Mesenchymal stem cell (in vitro differentiated cells and primary cell): ENCODE data around the gene KHDC1.
"Not testable (repeated sequence)": the region's sequence is repeated elsewhere in the genome, so short reads cannot be mapped to it uniquely, and the experiment has no call there.

Experiments
- DNase-seq: peaks from one replicate; pipeline ENCODE4 v3.0.0-alpha.2; 2013
- H2AFZ ChIP-seq: one replicate; pipeline ENCODE4 v1.6.1; 2013; ENCODE audit warnings: low read depth, mild to moderate bottlenecking, control low read depth, inconsistent platforms, low read length, moderate library complexity
- H2AK5ac ChIP-seq: 2 replicates; pipeline ENCODE4 v1.6.1; 2013; ENCODE audit warnings: low read length, moderate library complexity, mild to moderate bottlenecking, inconsistent platforms; ENCODE audit not compliant: severe bottlenecking
- H2BK120ac ChIP-seq: one replicate; pipeline ENCODE4 v1.6.1; 2013; ENCODE audit warnings: low read depth, mild to moderate bottlenecking, inconsistent platforms, low read length, moderate library complexity
- H2BK12ac ChIP-seq, 2 experiments: one replicate each; pipeline ENCODE4 v1.6.1; 2013; ENCODE audit warnings: inconsistent platforms in 2 of 2, low read length in 2 of 2, mild to moderate bottlenecking in 2 of 2, moderate library complexity in 2 of 2, control low read depth in 1 of 2
- H2BK15ac ChIP-seq: one replicate; pipeline ENCODE4 v1.6.1; 2013; ENCODE audit warnings: mild to moderate bottlenecking, low read depth, inconsistent platforms; ENCODE audit not compliant: poor library complexity, severe bottlenecking
- H2BK5ac ChIP-seq: 2 replicates; pipeline ENCODE4 v1.6.1; 2013; ENCODE audit warnings: low read depth, mild to moderate bottlenecking, low read length, control low read depth, inconsistent platforms; ENCODE audit not compliant: poor library complexity, severe bottlenecking
- H3K14ac ChIP-seq, 2 experiments: one replicate each; pipeline ENCODE4 v1.6.1; 2013; ENCODE audit warnings: inconsistent platforms in 2 of 2, low read length in 2 of 2, control low read depth in 1 of 2, mild to moderate bottlenecking in 1 of 2, moderate library complexity in 1 of 2
- H3K18ac ChIP-seq, 2 experiments: one replicate each; pipeline ENCODE4 v1.6.1; 2013; ENCODE audit warnings: inconsistent platforms in 2 of 2, low read length in 2 of 2, control low read depth in 1 of 2, low read depth in 1 of 2, mild to moderate bottlenecking in 1 of 2
- H3K23ac ChIP-seq, 2 experiments: one replicate each; pipeline ENCODE4 v1.6.1; 2013; ENCODE audit warnings: inconsistent platforms in 2 of 2, low read length in 2 of 2, mild to moderate bottlenecking in 2 of 2, moderate library complexity in 2 of 2, control low read depth in 1 of 2
- H3K27ac ChIP-seq: 2 replicates; pipeline ENCODE4 v1.5.1; 2013; ENCODE audit warnings: mild to moderate bottlenecking, moderate library complexity, low read length, control low read depth, inconsistent platforms; ENCODE audit not compliant: poor library complexity, severe bottlenecking
- H3K27me3 ChIP-seq, 2 experiments: 2 replicates each; pipeline versions ENCODE4 v1.6.1 to v1.7.0; 2013; ENCODE audit warnings: low read length in 2 of 2, mild to moderate bottlenecking in 2 of 2, moderate library complexity in 2 of 2, control low read depth in 1 of 2, inconsistent platforms in 1 of 2; ENCODE audit not compliant: control insufficient read depth in 1 of 2, insufficient read depth in 1 of 2
- H3K36me3 ChIP-seq, 2 experiments: 2 replicates each; pipeline versions ENCODE4 v1.6.1 to v1.7.0; 2013; ENCODE audit warnings: low read length in 2 of 2, control low read depth in 1 of 2, inconsistent platforms in 1 of 2, low read depth in 1 of 2, mild to moderate bottlenecking in 1 of 2; ENCODE audit not compliant: insufficient read depth in 2 of 2, control insufficient read depth in 1 of 2
- H3K4ac ChIP-seq, 2 experiments: one replicate each; pipeline ENCODE4 v1.6.1; 2013; ENCODE audit warnings: inconsistent platforms in 2 of 2, low read length in 2 of 2, mild to moderate bottlenecking in 2 of 2, moderate library complexity in 2 of 2, control low read depth in 1 of 2, low read depth in 1 of 2
- H3K4me1 ChIP-seq: 2 replicates; pipeline ENCODE4 v1.6.1; 2013; ENCODE audit warnings: low read depth, low read length, control low read depth; ENCODE audit not compliant: control insufficient read depth, insufficient read depth
- H3K4me2 ChIP-seq: 2 replicates; pipeline ENCODE4 v1.6.1; 2013; ENCODE audit warnings: low read length, mild to moderate bottlenecking, inconsistent platforms; ENCODE audit not compliant: poor library complexity, severe bottlenecking
- H3K4me3 ChIP-seq, 2 experiments: 2 replicates each; pipeline versions ENCODE4 v1.5.1 to v1.7.0; 2013; ENCODE audit warnings: low read length in 2 of 2, mild to moderate bottlenecking in 2 of 2, control low read depth in 1 of 2, low read depth in 1 of 2; ENCODE audit not compliant: insufficient read depth in 1 of 2
- H3K79me1 ChIP-seq: replicated peaks from 2 replicates; pipeline ENCODE4 v1.6.1; 2013; ENCODE audit warnings: mild to moderate bottlenecking, control low read depth, low read length, inconsistent platforms; ENCODE audit not compliant: poor library complexity, severe bottlenecking
- H3K9ac ChIP-seq: 2 replicates; pipeline ENCODE4 v1.7.0; 2013; ENCODE audit warnings: mild to moderate bottlenecking, low read length, moderate library complexity
- H3K9me3 ChIP-seq: 2 replicates; pipeline ENCODE4 v1.7.0; 2013; ENCODE audit warnings: mild to moderate bottlenecking, low read length; ENCODE audit not compliant: control insufficient read depth
- H4K8ac ChIP-seq: one replicate; pipeline ENCODE4 v1.6.1; 2013; ENCODE audit warnings: inconsistent platforms, mild to moderate bottlenecking, low read length, moderate library complexity
- H4K91ac ChIP-seq: one replicate; pipeline ENCODE4 v1.6.1; 2013; ENCODE audit warnings: mild to moderate bottlenecking, low read length, inconsistent platforms
- WGBS: methylation state at CpG from one replicate; pipeline ENCODE4 v1.1.7; 2013; ENCODE audit warnings: mixed read lengths; 5-methylcytosine and 5-hydroxymethylcytosine counted together

Gene KHDC1

DNA sequence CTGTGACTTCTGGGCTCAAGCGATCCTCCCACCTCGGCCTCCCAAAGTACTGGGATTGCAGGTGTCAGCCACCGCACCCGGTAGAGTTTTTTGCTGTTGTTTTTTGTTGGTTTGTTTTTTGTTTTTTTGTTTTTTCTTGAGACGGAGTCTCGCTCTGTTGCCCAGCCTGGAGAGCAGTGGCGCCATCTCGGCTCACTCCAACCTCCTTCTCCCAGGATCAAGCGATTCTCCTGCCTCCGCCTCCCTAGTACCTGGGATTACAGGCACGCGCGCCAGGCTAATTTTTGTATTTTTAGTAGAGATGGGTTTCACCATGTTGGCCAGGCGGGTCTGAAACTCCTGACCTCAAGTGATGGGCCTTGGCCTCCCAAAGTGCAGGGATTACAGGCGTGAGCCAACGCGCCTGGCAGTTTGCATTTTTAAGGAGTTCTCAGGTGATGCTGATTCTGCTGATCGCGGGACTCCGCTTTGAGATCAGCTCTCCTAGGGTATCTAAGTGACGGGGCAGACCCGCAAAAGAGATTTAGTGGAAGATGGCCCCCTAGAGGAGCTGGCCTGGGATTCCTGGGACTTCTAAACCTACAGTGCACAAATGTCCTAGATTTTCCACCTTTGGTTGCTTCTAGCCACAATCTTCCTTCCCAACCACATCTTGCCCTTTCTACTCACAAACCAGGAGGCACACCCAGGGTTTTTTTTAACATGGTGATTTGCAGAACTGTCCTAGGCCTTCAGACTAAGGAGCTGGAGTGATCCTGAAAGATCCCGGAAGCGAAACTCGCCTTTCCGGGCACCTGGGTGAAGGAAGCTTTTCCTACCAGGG lies 45.9 kb upstream of the KHDC1 start:
- Histone ChIP-seq H2BK120ac (peak overlapping the region; percentile 21), H2BK5ac (no peak overlapping the region)
- 65% methylated on average over 21 of the region's 26 CpGs for WGBS

DNA sequence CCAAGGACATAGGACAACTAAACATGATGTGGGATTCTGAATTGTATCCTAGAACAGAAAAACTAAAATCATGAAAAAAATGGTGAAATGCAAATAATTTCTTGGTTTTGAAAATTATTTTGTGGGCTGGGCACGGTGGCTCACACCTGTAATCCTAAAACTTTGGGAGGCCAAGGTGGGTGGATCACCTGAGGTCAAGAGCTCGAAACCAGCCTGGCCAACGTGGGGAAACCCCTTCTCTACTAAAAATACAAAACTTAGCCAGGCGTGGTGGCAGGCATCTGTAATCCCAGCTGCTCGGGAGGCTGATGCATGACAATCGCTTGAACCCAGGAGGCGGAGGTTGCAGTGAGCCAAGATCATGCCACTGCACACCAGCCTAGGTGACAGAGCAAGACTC lies 40.8 kb upstream of the KHDC1 start:
- not testable (repeated sequence) for H3K4me1 ChIP-seq, H4K91ac ChIP-seq, H2BK120ac ChIP-seq, H2AFZ ChIP-seq, H2AK5ac ChIP-seq, H2BK15ac ChIP-seq, DNase-seq, H3K9ac ChIP-seq, H3K27ac ChIP-seq, H3K27me3 ChIP-seq, H3K18ac ChIP-seq, H3K4ac ChIP-seq, H2BK12ac ChIP-seq, H4K8ac ChIP-seq, H3K14ac ChIP-seq, H2BK5ac ChIP-seq, H3K9me3 ChIP-seq, H3K4me3 ChIP-seq, H3K23ac ChIP-seq, H3K4me2 ChIP-seq
- 91% methylated on average over 7 of the region's 7 CpGs for WGBS
- peaks cover 27% of the 10 kb centered on the region for H3K79me1 ChIP-seq
- H3K36me3 ChIP-seq = peaks cover 0 to 12% of the 10 kb centered on the region in 2 experiments

More for the DNA sequence above, 45.9 kb upstream of the KHDC1 start:
- H2BK15ac ChIP-seq = no peak overlapping the region
- H4K8ac ChIP-seq = peak overlapping the region; percentile 66
- H3K27me3 ChIP-seq = no peaks in the 10 kb centered on the region
- H3K23ac ChIP-seq = peak overlapping the region in 1 of 2 experiments; percentile 31
- peak overlapping the region; percentile 73 to 96 for H3K4me3 ChIP-seq
- peak overlapping the region; percentile 94 for H3K9ac ChIP-seq
- H3K36me3 ChIP-seq = no peaks in the 10 kb centered on the region
- peak overlapping the region; percentile 81 for H3K4me2 ChIP-seq
- peak overlapping the region in 1 of 2 experiments; percentile 94 for H3K18ac ChIP-seq
- no peak overlapping the region for H3K27ac ChIP-seq
- peak overlapping the region; percentile 39 for H4K91ac ChIP-seq
- H2AK5ac ChIP-seq = no peak overlapping the region
- peaks cover 19% of the 10 kb centered on the region for H3K79me1 ChIP-seq
- no peaks in the 10 kb centered on the region for H3K9me3 ChIP-seq
- peak overlapping the region in 1 of 2 experiments; percentile 65 for H3K14ac ChIP-seq
- peak overlapping the region in 1 of 2 experiments; percentile 73 for H3K4ac ChIP-seq
- H3K4me1 ChIP-seq = peaks cover 15% of the 10 kb centered on the region
- peak; percentile 51 for DNase-seq
- peak overlapping the region; percentile 97 for H2AFZ ChIP-seq
- peak overlapping the region in 1 of 2 experiments; percentile 34 for H2BK12ac ChIP-seq

DNA sequence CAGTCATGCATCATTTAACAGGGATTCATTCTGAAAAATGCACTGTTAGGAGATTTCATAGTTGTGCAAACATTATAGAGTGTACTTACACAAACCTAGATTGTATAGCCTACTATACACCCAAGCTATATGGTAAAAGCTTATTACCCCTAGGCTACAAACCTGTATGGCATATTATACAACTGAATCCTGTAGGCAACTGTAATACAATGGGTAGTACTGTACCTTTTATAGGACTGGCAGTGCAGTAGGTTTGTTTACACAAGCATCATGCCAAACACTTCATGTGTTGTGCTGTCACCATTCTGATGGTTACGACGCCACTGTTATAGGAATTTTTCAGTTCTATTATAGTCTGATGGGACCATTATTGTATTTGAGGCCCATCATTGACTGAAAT lies 39.3 kb upstream of the KHDC1 start:
- no peak overlapping the region for H2BK5ac ChIP-seq
- H2AFZ ChIP-seq = no peak overlapping the region
- no peak overlapping the region for H3K14ac ChIP-seq
- peaks cover 22% of the 10 kb centered on the region for H3K79me1 ChIP-seq
- H2BK12ac ChIP-seq = no peak overlapping the region
- no peak overlapping the region for H3K27ac ChIP-seq
- no peak overlapping the region for H4K8ac ChIP-seq
- no peak overlapping the region for H3K4me3 ChIP-seq
- peaks cover 0 to 16% of the 10 kb centered on the region in 2 experiments for H3K36me3 ChIP-seq
- no peak overlapping the region for H2BK15ac ChIP-seq
- no peak overlapping the region for H3K4me2 ChIP-seq
- H3K9ac ChIP-seq = no peak overlapping the region
- DNase-seq = no peak
- no peaks in the 10 kb centered on the region for H3K27me3 ChIP-seq
- no peak overlapping the region for H2BK120ac ChIP-seq
- H3K18ac ChIP-seq = no peak overlapping the region
- 100% methylated on average over 2 of the region's 2 CpGs for WGBS
- no peak overlapping the region for H2AK5ac ChIP-seq
- H3K23ac ChIP-seq = no peak overlapping the region
- H3K4ac ChIP-seq = no peak overlapping the region
- H4K91ac ChIP-seq = no peak overlapping the region
- H3K9me3 ChIP-seq = no peaks in the 10 kb centered on the region
- H3K4me1 ChIP-seq = no peaks in the 10 kb centered on the region

DNA sequence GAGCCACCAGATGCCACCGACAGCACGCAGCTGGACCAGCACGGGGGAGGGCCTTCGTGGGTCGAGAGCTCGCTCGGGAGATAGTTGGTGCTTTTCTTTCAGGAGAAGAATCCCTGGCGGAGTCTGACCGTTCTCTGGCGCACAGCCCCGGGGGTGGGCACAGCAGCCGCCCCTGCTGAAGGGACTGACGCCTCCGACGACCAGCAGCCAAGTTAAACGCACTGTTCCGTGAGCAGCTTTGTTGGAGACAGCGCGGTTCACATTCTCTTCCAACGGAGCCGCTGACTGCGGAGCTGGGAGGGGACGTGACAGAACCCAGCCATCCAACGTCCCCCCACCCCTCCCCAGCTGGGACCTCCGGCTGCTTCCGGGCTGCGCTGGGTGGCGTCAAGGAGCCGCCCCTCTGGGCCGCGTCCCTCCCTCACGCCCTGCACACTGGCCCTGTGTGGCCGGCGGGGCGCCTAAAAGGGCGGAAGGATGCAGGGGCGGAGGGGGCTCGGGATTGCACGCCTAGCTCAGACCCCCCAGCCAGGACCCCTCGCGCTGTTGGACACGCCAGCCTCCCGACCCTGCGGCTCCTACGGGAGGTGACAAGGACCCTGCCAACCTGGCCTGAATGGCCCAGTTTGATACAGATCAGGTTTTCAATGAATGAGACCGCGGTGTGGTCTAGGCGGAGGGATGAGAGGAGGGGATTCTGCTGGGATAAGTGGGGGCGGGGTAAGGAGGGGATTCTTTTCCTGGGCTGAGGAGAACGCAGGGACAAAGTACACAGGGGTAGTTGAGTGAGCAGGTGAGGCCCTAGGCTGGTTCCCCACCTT lies 36.4 kb upstream of the KHDC1 start:
- Histone ChIP-seq H3K27ac (no peak overlapping the region), H2BK120ac (no peak overlapping the region)
- 97% methylated on average over 50 of the region's 50 CpGs for WGBS

More for the DNA sequence above, 36.4 kb upstream of the KHDC1 start:
- Histone ChIP-seq H2AFZ (no peak overlapping the region), H2BK15ac (no peak overlapping the region), H3K23ac (no peak overlapping the region), H4K8ac (no peak overlapping the region), H3K18ac (no peak overlapping the region), H2BK12ac (no peak overlapping the region), H2AK5ac (no peak overlapping the region), H2BK5ac (no peak overlapping the region), H3K9me3 (no peaks in the 10 kb centered on the region), H3K4me2 (no peak overlapping the region), H3K27me3 (no peaks in the 10 kb centered on the region), H3K4me1 (no peaks in the 10 kb centered on the region), H3K9ac (peak overlapping the region; percentile 73), H3K4me3 (peak overlapping the region in 1 of 2 experiments; percentile 76), H3K79me1 (peaks cover 20% of the 10 kb centered on the region), H3K4ac (no peak overlapping the region), H3K36me3 (peaks cover 0 to 16% of the 10 kb centered on the region in 2 experiments), H3K14ac (no peak overlapping the region), H4K91ac (no peak overlapping the region)
- no peak for DNase-seq
